AG20443 (cell line): ENCODE measurements around the gene NAPB.
A peak's percentile ranks its signal among the peaks of the same experiment; 100 is the strongest.

Source experiments
- DNase-seq: peaks from one replicate; pipeline ENCODE4 v3.0.0; 2012; ENCODE audit warnings: low spot score, mixed read lengths

Gene NAPB

GRCh38 chr20:23344336-23344735 is 77.0 kb downstream of the NAPB start:
- no peak for DNase-seq

- DNase-seq = no peak
Measured at GRCh38 chr20:23343590-23343989, 77.7 kb downstream of the NAPB start.

GRCh38 chr20:23341073-23341472 is 80.2 kb downstream of the NAPB start:
- DNase-seq = no peak

GRCh38 chr20:23340524-23340923 is 80.8 kb downstream of the NAPB start:
- DNase-seq = peak; percentile 77

GRCh38 chr20:23339986-23340385 is 81.3 kb downstream of the NAPB start:
- no peak for DNase-seq

- DNase-seq = no peak
Measured at GRCh38 chr20:23337312-23337711, 84.0 kb downstream of the NAPB start.

- no peak for DNase-seq
Measured at GRCh38 chr20:23336476-23336875, 84.8 kb downstream of the NAPB start.

- DNase-seq = no peak
Measured at GRCh38 chr20:23335521-23335920, 85.8 kb downstream of the NAPB start.

GRCh38 chr20:23334111-23334510 is 87.2 kb downstream of the NAPB start:
- no peak for DNase-seq

GRCh38 chr20:23332467-23332866 is 88.8 kb downstream of the NAPB start:
- no peak for DNase-seq

- DNase-seq = no peak
Measured at GRCh38 chr20:23331450-23332350, 89.6 kb downstream of the NAPB start.

- DNase-seq = no peak
Measured at GRCh38 chr20:23327617-23328333, 93.5 kb downstream of the NAPB start.

GRCh38 chr20:23326774-23327173 is 94.5 kb downstream of the NAPB start:
- no peak for DNase-seq

GRCh38 chr20:23325107-23325506 is 96.2 kb downstream of the NAPB start:
- DNase-seq = no peak
